Transverse colon (tissue), 4 donors: Measurements from ENCODE around the gene TBL1XR1. TPM values are rescaled to one million over a fixed set of nuclear protein-coding genes. Genes with fewer than 3 reads are reported as not detected.
A peak's percentile ranks its signal among the peaks of the same experiment; 100 is the strongest.
"Not testable (repeated sequence)": the region's sequence is repeated elsewhere in the genome, so short reads cannot be mapped to it uniquely, and the experiment has no call there.

Experiments
- DNase-seq: peaks from one replicate; pipeline ENCODE4 v3.0.0-alpha.2; 2019
- H3K27ac ChIP-seq, 4 donors: fragments of 200-600 bp; sonication (generic); 2 replicates each; pipeline ENCODE4 v1.5.1; 2016 to 2018; ENCODE audit warnings: inconsistent platforms in 4 of 4
- H3K27me3 ChIP-seq: fragments of 200-600 bp; sonication (generic); 2 replicates; pipeline ENCODE4 v1.5.1; 2017; ENCODE audit warnings: inconsistent platforms
- H3K36me3 ChIP-seq, 4 donors: fragments of 200-600 bp; sonication (generic); 2 replicates each; pipeline ENCODE4 v1.5.1; 2017 to 2019; ENCODE audit warnings: inconsistent platforms in 4 of 4
- H3K4me1 ChIP-seq, 4 donors: fragments of 200-600 bp; sonication (generic); 2 replicates each; pipeline ENCODE4 v1.5.1; 2017 to 2020; ENCODE audit warnings: inconsistent platforms in 4 of 4
- H3K4me3 ChIP-seq, 4 donors: fragments of 200-600 bp; sonication (generic); 1 replicate in 1 of 4; 2 replicates in 3 of 4; pipeline versions ENCODE4 v1.5.1 to v1.6.1; 2017 to 2019; ENCODE audit warnings: inconsistent platforms in 4 of 4
- H3K9me3 ChIP-seq, 2 donors: fragments of 200-600 bp; sonication (generic); 2 replicates each; pipeline ENCODE4 v1.5.1; 2017 to 2019; ENCODE audit warnings: inconsistent platforms in 2 of 2
- EP300 ChIP-seq: sonication (generic); formaldehyde crosslinking; IDR thresholded peaks from one replicate; pipeline ENCODE4 v1.6.1; 2017; ENCODE audit warnings: antibody characterized with exemption, low read depth
- POLR2A ChIP-seq: fragments of 450-650 bp; IDR thresholded peaks from one replicate; pipeline ENCODE4 v1.6.1; 2016; ENCODE audit warnings: antibody characterized with exemption, mild to moderate bottlenecking, moderate library complexity
- POLR2AphosphoS5 ChIP-seq, 3 donors: sonication (generic); formaldehyde crosslinking; IDR thresholded peaks; one replicate each; pipeline ENCODE4 v1.6.1; 2016; ENCODE audit warnings: antibody characterized with exemption in 3 of 3
- WGBS, 2 donors: methylation state at CpG; one replicate each; pipeline ENCODE4 v1.1.5; 2018; ENCODE audit warnings: low coverage in 1 of 2; 5-methylcytosine and 5-hydroxymethylcytosine counted together
- in situ Hi-C, 4 donors: fragments of 200-750 bp; cut with MboI; loops; one replicate each; pipeline versions ENCODE4 v1.15.0 to v1.15.1; 2017; ENCODE audit warnings: low sequenced_read_pairs in 3 of 4, low pct_ligation_motif_present in 1 of 4, low pct_unique_long_range_greater_than_20kb in 1 of 4
- intact Hi-C: fragments of 100-400 bp; cut with DNase I; formaldehyde crosslinking; loops from one replicate; pipeline ENCODE4 v1.15.1; 2023; ENCODE audit warnings: low total_unique reads
- total RNA-seq, 4 donors: library from RNA; depleted of rRNA; stranded (reverse); fragments of >200 nt; gene quantifications; one replicate each; pipeline ENCODE4 v1.1.0, GENCODE V29; 2016
- TF ChIP-seq, protein P1 (sequence below), 5 experiments: fragments of 200-600 bp in 3 of 5; fragments of 450-650 bp in 2 of 5; sonication (generic) in 3 of 5; IDR thresholded peaks; 1 replicate in 2 of 5; 2 replicates in 3 of 5; pipeline ENCODE4 v1.5.1; 2016 to 2017; ENCODE audit warnings: antibody characterized with exemption in 5 of 5, inconsistent platforms in 3 of 5, mild to moderate bottlenecking in 2 of 5, moderate library complexity in 1 of 5

TBL1XR1 gene
- total RNA-seq, 4 donors from 2014 or later, result 39.4 to 131 (median 68.1) TPM

DNA sequence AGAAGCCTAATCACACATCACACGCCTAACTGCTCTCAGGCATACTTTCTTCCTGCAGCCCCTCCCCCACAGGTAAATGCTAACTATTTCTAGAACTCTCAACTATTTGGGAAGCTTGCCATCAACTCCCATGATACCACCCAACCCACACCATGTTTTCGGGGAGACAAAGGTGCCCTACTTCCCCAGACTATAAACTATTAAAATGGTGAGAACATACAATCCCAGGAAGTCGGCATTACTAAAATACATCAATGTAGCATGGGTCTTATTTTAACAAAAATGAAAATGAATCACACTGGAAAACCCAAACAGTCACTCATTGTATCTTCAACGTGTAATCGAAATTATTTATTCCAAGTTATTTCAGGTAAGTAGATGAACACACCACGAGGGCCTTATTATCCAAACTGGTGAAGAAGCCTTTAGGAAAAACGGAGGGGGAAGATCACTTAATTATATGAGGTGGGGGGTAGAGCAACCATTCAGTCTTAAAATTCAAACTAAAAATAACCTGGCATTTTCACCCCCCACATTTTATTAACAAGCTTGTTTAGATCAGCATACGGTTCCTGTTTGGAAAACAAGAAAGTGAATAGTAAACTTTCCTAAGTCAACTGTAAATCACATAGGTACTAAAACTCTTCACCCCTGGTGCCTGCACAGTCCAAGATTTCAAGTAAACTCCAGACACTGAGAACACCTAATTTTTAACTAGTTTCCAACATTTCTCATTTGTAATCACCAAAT lies 1.9 kb downstream of the TBL1XR1 start:
- in situ Hi-C loops, result loop anchor here in 3 of 4 donors (5.0 to 25.0 kb wide), 6 partner anchors 133 to 399 kb away; no protein-coding TSS in a partner anchor

DNA sequence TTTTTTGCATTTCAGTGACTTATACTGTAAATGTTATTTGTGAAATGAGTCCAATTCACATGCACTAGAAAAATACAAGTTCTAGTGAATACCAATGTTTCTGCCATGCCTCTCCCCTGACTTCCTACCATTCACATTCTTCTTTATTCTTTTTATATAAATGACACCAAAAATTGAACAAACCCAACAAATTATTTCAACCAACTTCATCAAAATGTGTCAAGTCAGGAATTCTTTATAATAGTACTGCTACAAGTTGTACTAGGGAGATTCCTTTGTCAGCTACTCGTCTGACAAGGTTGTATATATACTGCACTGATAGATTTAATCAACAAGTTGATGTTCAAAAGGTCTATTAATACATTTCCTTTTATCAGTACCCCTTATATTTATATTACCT lies 3.0 kb downstream of the TBL1XR1 start:
- Histone ChIP-seq H3K27me3 (no peaks in the 10 kb centered on the region), H3K9me3 (no peaks in the 10 kb centered on the region), H3K4me1 (peaks cover 21 to 54% (median 39%) of the 10 kb centered on the region in 4 donors), H3K36me3 (no peaks in the 10 kb centered on the region), H3K4me3 (peak overlapping the region in 2 of 4 donors; percentile 89 to 96), H3K27ac (peak overlapping the region; percentile 99 to 100 (median 100))
- intact Hi-C loops (no loop called here), in situ Hi-C loops (loop anchor here in 3 of 4 donors (10.0 to 25.0 kb wide), 5 partner anchors 132 to 401 kb away; no protein-coding TSS in a partner anchor)
- no peak for DNase-seq
- TF ChIP-seq, protein P1, sequence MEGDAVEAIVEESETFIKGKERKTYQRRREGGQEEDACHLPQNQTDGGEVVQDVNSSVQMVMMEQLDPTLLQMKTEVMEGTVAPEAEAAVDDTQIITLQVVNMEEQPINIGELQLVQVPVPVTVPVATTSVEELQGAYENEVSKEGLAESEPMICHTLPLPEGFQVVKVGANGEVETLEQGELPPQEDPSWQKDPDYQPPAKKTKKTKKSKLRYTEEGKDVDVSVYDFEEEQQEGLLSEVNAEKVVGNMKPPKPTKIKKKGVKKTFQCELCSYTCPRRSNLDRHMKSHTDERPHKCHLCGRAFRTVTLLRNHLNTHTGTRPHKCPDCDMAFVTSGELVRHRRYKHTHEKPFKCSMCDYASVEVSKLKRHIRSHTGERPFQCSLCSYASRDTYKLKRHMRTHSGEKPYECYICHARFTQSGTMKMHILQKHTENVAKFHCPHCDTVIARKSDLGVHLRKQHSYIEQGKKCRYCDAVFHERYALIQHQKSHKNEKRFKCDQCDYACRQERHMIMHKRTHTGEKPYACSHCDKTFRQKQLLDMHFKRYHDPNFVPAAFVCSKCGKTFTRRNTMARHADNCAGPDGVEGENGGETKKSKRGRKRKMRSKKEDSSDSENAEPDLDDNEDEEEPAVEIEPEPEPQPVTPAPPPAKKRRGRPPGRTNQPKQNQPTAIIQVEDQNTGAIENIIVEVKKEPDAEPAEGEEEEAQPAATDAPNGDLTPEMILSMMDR (IDR thresholded peaks at IDR 0.05), result no peak
- no peak for TF ChIP-seq POLR2A
- no peak for TF ChIP-seq POLR2AphosphoS5 (IDR thresholded peaks at IDR 0.05)
- no peak for TF ChIP-seq EP300
- WGBS, 2 donors, result 11 to 13% methylated on average over 1 of the region's 1 CpG

More for the DNA sequence above, 1.9 kb downstream of the TBL1XR1 start:
- intact Hi-C loops, result no loop called here
- Histone ChIP-seq H3K9me3 (no peaks in the 10 kb centered on the region), H3K27ac (peak overlapping the region; percentile 99 to 100 (median 100)), H3K4me1 (peaks cover 21 to 61% (median 42%) of the 10 kb centered on the region in 4 donors), H3K4me3 (peak overlapping the region; percentile 87 to 96 (median 92)), H3K27me3 (no peaks in the 10 kb centered on the region), H3K36me3 (no peaks in the 10 kb centered on the region)
- DNase-seq, result peak; percentile 40
- 0 to 3% methylated on average over 6 to 8 of the region's 8 CpGs for WGBS, 2 donors
- no peak for TF ChIP-seq POLR2A
- TF ChIP-seq EP300, result no peak
- TF ChIP-seq POLR2AphosphoS5 (IDR thresholded peaks at IDR 0.05), result no peak
- TF ChIP-seq, protein P1 (IDR thresholded peaks at IDR 0.05), result no peak

DNA sequence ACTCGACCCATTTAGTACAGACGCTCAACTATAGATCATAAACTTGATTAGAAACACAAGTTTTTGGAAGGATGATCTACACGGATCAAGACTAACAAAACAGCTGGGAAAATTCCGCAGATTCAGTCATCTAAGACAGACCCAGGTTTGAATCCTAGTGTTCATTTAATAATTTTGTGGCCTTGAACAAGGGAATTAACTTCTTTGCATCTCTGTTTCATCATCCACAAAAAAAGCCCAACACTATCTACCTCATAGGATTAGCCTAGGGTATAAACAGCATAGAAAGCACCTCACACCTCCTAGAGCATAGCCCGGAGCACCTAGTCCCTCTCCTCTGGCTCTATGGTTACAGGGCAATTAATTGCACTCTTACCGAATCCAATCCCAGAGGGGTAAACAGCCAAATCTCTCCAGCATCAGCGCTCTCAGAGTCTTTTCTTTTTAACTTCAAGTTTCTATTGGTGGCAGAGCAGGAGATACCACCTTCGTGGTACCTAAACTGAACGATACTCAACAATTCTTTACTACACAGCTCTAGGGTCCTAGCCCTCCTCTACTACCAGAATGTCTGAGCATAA lies 3.5 kb downstream of the TBL1XR1 start:
- Histone ChIP-seq H3K27ac (peak overlapping the region; percentile 99 to 100 (median 100)), H3K36me3 (no peaks in the 10 kb centered on the region), H3K9me3 (no peaks in the 10 kb centered on the region), H3K27me3 (no peaks in the 10 kb centered on the region), H3K4me3 (no peak overlapping the region), H3K4me1 (peaks cover 16 to 49% (median 34%) of the 10 kb centered on the region in 4 donors)
- intact Hi-C loops (no loop called here), in situ Hi-C loops (loop anchor here in 3 of 4 donors (10.0 to 25.0 kb wide), 5 partner anchors 131 to 401 kb away; no protein-coding TSS in a partner anchor)
- WGBS, 2 donors, result 60 to 70% methylated on average over 9 of the region's 9 CpGs
- TF ChIP-seq POLR2AphosphoS5 (IDR thresholded peaks at IDR 0.05), result no peak
- TF ChIP-seq EP300, result no peak
- no peak for TF ChIP-seq POLR2A
- TF ChIP-seq, protein P1 (IDR thresholded peaks at IDR 0.05), result no peak
- no peak for DNase-seq

DNA sequence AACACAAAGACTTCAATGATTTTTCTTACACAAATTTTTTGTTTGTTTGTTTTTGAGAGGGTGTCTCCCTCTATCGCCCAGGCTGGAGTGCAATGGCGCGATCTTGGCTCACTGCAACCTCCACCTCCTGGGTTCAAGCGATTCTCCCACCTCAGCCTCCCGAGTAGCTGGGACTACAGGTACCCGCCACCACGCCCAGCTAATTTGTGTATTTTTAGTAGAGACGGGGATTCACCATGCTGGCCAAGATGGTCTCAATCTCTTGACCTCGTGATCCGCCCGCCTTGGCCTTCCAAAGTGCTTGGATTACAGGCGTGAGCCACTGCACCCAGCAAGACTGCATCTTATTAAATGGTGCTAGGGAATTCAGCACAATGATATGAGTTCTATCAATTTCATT lies 4.0 kb downstream of the TBL1XR1 start:
- in situ Hi-C loops, result loop anchor here in 3 of 4 donors (10.0 to 25.0 kb wide), 5 partner anchors 131 to 402 kb away; no protein-coding TSS in a partner anchor
- H3K27ac ChIP-seq, result not testable (repeated sequence)

More for the DNA sequence above, 4.0 kb downstream of the TBL1XR1 start:
- H3K36me3 ChIP-seq, H3K9me3 ChIP-seq, H3K4me3 ChIP-seq, DNase-seq, intact Hi-C loops, H3K27me3 ChIP-seq: not testable (repeated sequence)
- WGBS, 2 donors, result 92 to 98% methylated on average over 11 to 12 of the region's 12 CpGs
- H3K4me1 ChIP-seq, result peaks cover 14 to 47% (median 28%) of the 10 kb centered on the region in 4 donors
